Testis (tissue), 3 donors: ENCODE data around the gene VENTX. TPM values are rescaled to one million over a fixed set of nuclear protein-coding genes. Genes with fewer than 3 reads are reported as not detected.

ENCODE experiments used
- DNase-seq: peaks from one replicate; pipeline ENCODE4 v3.0.0-alpha.2; 2019
- H3K27ac ChIP-seq, 2 donors: fragments of 200-600 bp; sonication (generic); one replicate each; pipeline ENCODE4 v1.5.1; 2019
- H3K27me3 ChIP-seq: fragments of 200-600 bp; sonication (generic); one replicate; pipeline ENCODE4 v1.5.1; 2019
- H3K36me3 ChIP-seq: fragments of 200-600 bp; sonication (generic); one replicate; pipeline ENCODE4 v1.5.1; 2017; ENCODE audit warnings: low read depth; ENCODE audit errors: missing control alignments
- H3K4me1 ChIP-seq: fragments of 200-600 bp; sonication (generic); one replicate; pipeline ENCODE4 v1.5.1; 2019
- H3K4me3 ChIP-seq, 2 donors: fragments of 200-600 bp; sonication (generic); one replicate each; pipeline ENCODE4 v1.5.1; 2017 to 2019
- H3K9me3 ChIP-seq: fragments of 200-600 bp; sonication (generic); one replicate; pipeline ENCODE4 v1.5.1; 2017
- CTCF ChIP-seq, 3 experiments: fragments of 450-650 bp in 2 of 3; fragments of 200-600 bp in 1 of 3; sonication (generic) in 1 of 3; IDR thresholded peaks; one replicate each; pipeline ENCODE4 v1.5.1; 2016 to 2019; ENCODE audit warnings: antibody characterized with exemption in 3 of 3, mild to moderate bottlenecking in 2 of 3, moderate library complexity in 1 of 3
- POLR2A ChIP-seq: fragments of 450-650 bp; IDR thresholded peaks from one replicate; pipeline ENCODE4 v1.6.1; 2017; ENCODE audit warnings: antibody characterized with exemption, mild to moderate bottlenecking, moderate library complexity
- WGBS, 2 donors: methylation state at CpG; one replicate each; pipeline ENCODE4 v1.1.5; 2018; 5-methylcytosine and 5-hydroxymethylcytosine counted together
- intact Hi-C: fragments of 100-400 bp; cut with DNase I; formaldehyde crosslinking; loops from one replicate; pipeline ENCODE4 v1.15.1; 2023; ENCODE audit warnings: low total_unique reads
- polyA plus RNA-seq: library from polyadenylated mRNA; stranded (reverse); fragments of 350-450 nt; fragmentation: Illumina TruSeq; extraction: RNeasy Lipid Tissue Mini Kit (QIAGEN cat#74804); gene quantifications from one replicate; pipeline ENCODE4 v1.2.3, GENCODE V29; 2014; ENCODE audit warnings: low read depth, low replicate concordance; ENCODE audit not compliant: insufficient read depth
- total RNA-seq, 2 donors: library from RNA; depleted of rRNA; stranded (reverse); fragments of >200 nt; gene quantifications; one replicate each; pipeline ENCODE4 v1.2.3, GENCODE V29; 2016

VENTX gene
- total and polyA plus RNA-seq, 3 donors from 2014 or later, result 1.5 to 3.5 (median 2.2) TPM

GRCh38 chr10:133196221-133196915 lies 41.3 kb upstream of the VENTX start:
- Histone ChIP-seq H3K36me3 (no peaks in the 10 kb centered on the region), H3K4me3 (no peak overlapping the region), H3K27me3 (no peaks in the 10 kb centered on the region), H3K4me1 (no peaks in the 10 kb centered on the region), H3K9me3 (no peaks in the 10 kb centered on the region), H3K27ac (no peak overlapping the region)
- intact Hi-C loops, result no loop called here
- TF ChIP-seq POLR2A, result no peak
- no peak for TF ChIP-seq CTCF (IDR thresholded peaks at IDR 0.05)
- no peak for DNase-seq
- WGBS, 2 donors, result 87 to 90% methylated on average over 17 to 24 of the region's 24 CpGs

- Histone ChIP-seq H3K27ac (no peak overlapping the region), H3K36me3 (no peaks in the 10 kb centered on the region), H3K4me3 (no peak overlapping the region), H3K27me3 (no peaks in the 10 kb centered on the region), H3K9me3 (no peaks in the 10 kb centered on the region), H3K4me1 (no peaks in the 10 kb centered on the region)
- WGBS, 2 donors, result 90 to 100% methylated on average over 1 to 40 of the region's 40 CpGs
- TF ChIP-seq POLR2A, result no peak
- DNase-seq, result no peak
- intact Hi-C loops, result no loop called here
These were observed 40.5 kb upstream of the VENTX start for GRCh38 chr10:133196936-133197758.

GRCh38 chr10:133197786-133198185 lies 39.9 kb upstream of the VENTX start:
- no peak for TF ChIP-seq CTCF (IDR thresholded peaks at IDR 0.05)
- TF ChIP-seq POLR2A, result no peak
- DNase-seq, result no peak
- Histone ChIP-seq H3K4me3 (no peak overlapping the region), H3K9me3 (no peaks in the 10 kb centered on the region), H3K36me3 (no peaks in the 10 kb centered on the region), H3K4me1 (no peaks in the 10 kb centered on the region), H3K27me3 (no peaks in the 10 kb centered on the region), H3K27ac (no peak overlapping the region)
- intact Hi-C loops, result no loop called here
- 87 to 93% methylated on average over 4 to 9 of the region's 9 CpGs for WGBS, 2 donors

GRCh38 chr10:133198206-133198605 lies 39.4 kb upstream of the VENTX start:
- no peaks in the 10 kb centered on the region for H3K4me1 ChIP-seq
- no peak for TF ChIP-seq CTCF (IDR thresholded peaks at IDR 0.05)
- TF ChIP-seq POLR2A, result no peak
- WGBS, 2 donors, result 93 to 99% methylated on average over 12 to 26 of the region's 26 CpGs
- DNase-seq, result no peak
- no peaks in the 10 kb centered on the region for H3K9me3 ChIP-seq
- H3K27me3 ChIP-seq, result no peaks in the 10 kb centered on the region
- H3K27ac ChIP-seq, result no peak overlapping the region
- intact Hi-C loops, result no loop called here
- H3K36me3 ChIP-seq, result no peaks in the 10 kb centered on the region
- H3K4me3 ChIP-seq, result no peak overlapping the region

- H3K36me3 ChIP-seq, result no peaks in the 10 kb centered on the region
These were observed 38.8 kb upstream of the VENTX start for GRCh38 chr10:133198621-133199487.

More at GRCh38 chr10:133198621-133199487, 38.8 kb upstream of the VENTX start:
- H3K9me3 ChIP-seq, result no peaks in the 10 kb centered on the region
- no peak for DNase-seq
- intact Hi-C loops, result no loop called here
- H3K27me3 ChIP-seq, result no peaks in the 10 kb centered on the region
- TF ChIP-seq CTCF (IDR thresholded peaks at IDR 0.05), result no peak
- H3K27ac ChIP-seq, result no peak overlapping the region
- 84 to 93% methylated on average over 11 to 54 of the region's 54 CpGs for WGBS, 2 donors
- no peaks in the 10 kb centered on the region for H3K4me1 ChIP-seq
- H3K4me3 ChIP-seq, result no peak overlapping the region
